GM23338 (cell line): ENCODE results near the gene NOP9. TPM values are rescaled to one million over a fixed set of nuclear protein-coding genes. Genes with fewer than 3 reads are reported as not detected.

Experiments used
- ATAC-seq: fragments of 200-7000 bp; cut with Tn5 transposase; 3 replicates; pipeline ENCODE4 v1.9.1; 2020
- DNase-seq: peaks from one replicate; pipeline ENCODE4 v3.0.0-alpha.2; 2015; ENCODE audit warnings: low spot score
- H2AFZ ChIP-seq: fragments of 200-600 bp; sonication (generic); 2 replicates; pipeline ENCODE4 v1.8.0; 2016; ENCODE audit warnings: antibody characterized with exemption, mild to moderate bottlenecking, moderate library complexity
- H3F3A ChIP-seq: fragments of 200-600 bp; sonication (generic); replicated peaks from 2 replicates; pipeline ENCODE4 v1.8.0; 2017; ENCODE audit warnings: antibody characterized with exemption, mixed run types, low read depth
- H3K27ac ChIP-seq: fragments of 200-600 bp; sonication (generic); 2 replicates; pipeline ENCODE4 v1.6.1; 2016; ENCODE audit warnings: low read depth
- H3K27me3 ChIP-seq: fragments of 200-600 bp; sonication (generic); 2 replicates; pipeline ENCODE4 v1.8.0; 2016; ENCODE audit warnings: mild to moderate bottlenecking, mixed run types, moderate library complexity; ENCODE audit not compliant: insufficient read depth
- H3K36me3 ChIP-seq: fragments of 200-600 bp; sonication (generic); 2 replicates; pipeline ENCODE4 v1.8.0; 2016; ENCODE audit warnings: mild to moderate bottlenecking; ENCODE audit not compliant: insufficient read depth
- H3K4me1 ChIP-seq: fragments of 200-600 bp; sonication (generic); 2 replicates; pipeline ENCODE4 v1.8.0; 2016; ENCODE audit warnings: mild to moderate bottlenecking, moderate library complexity; ENCODE audit not compliant: insufficient read depth
- H3K4me2 ChIP-seq: fragments of 200-600 bp; sonication (generic); 2 replicates; pipeline ENCODE4 v1.7.1; 2017; ENCODE audit warnings: mixed run types
- H3K4me3 ChIP-seq: fragments of 200-600 bp; sonication (generic); 2 replicates; pipeline ENCODE4 v1.6.1; 2016; ENCODE audit warnings: mixed run types
- H3K79me2 ChIP-seq: fragments of 200-600 bp; sonication (generic); replicated peaks from 2 replicates; pipeline ENCODE4 v1.8.0; 2017; ENCODE audit warnings: mild to moderate bottlenecking; ENCODE audit not compliant: insufficient read depth
- H3K9me2 ChIP-seq: fragments of 200-600 bp; sonication (generic); 2 replicates; pipeline ENCODE4 v1.8.0; 2017; ENCODE audit not compliant: insufficient read depth
- H4K20me1 ChIP-seq: fragments of 200-600 bp; sonication (generic); replicated peaks from 2 replicates; pipeline ENCODE4 v1.8.0; 2017; ENCODE audit warnings: mild to moderate bottlenecking; ENCODE audit not compliant: insufficient read depth
- H3K27ac Mint-ChIP-seq: 2 replicates; pipeline ENCODE4 v1.8.0; 2020; ENCODE audit warnings: inconsistent platforms, mild to moderate bottlenecking, moderate library complexity, mixed read lengths
- H3K27me3 Mint-ChIP-seq: 3 replicates; pipeline ENCODE4 v1.8.0; 2022; ENCODE audit warnings: low read depth, mild to moderate bottlenecking, moderate library complexity, mixed read lengths, inconsistent platforms; ENCODE audit not compliant: insufficient read depth, poor library complexity
- H3K36me3 Mint-ChIP-seq: 3 replicates; pipeline ENCODE4 v1.8.0; 2021; ENCODE audit warnings: low read depth, mild to moderate bottlenecking, inconsistent platforms, moderate library complexity, mixed read lengths
- H3K4me1 Mint-ChIP-seq: 3 replicates; pipeline ENCODE4 v1.8.0; 2020; ENCODE audit warnings: mild to moderate bottlenecking, inconsistent platforms, mixed read lengths
- H3K4me3 Mint-ChIP-seq: 3 replicates; pipeline ENCODE4 v1.8.0; 2021; ENCODE audit warnings: moderate library complexity, mild to moderate bottlenecking, inconsistent platforms, mixed read lengths
- H3K9me3 Mint-ChIP-seq: 3 replicates; pipeline ENCODE4 v1.8.0; 2020; ENCODE audit warnings: moderate library complexity, mild to moderate bottlenecking, inconsistent platforms, mixed read lengths
- CREB1 ChIP-seq: fragments of 250-450 bp; sonication (Bioruptor Pico); IDR thresholded peaks from 2 replicates; pipeline ENCODE4 v1.5.0; 2020; ENCODE audit warnings: low read depth, mild to moderate bottlenecking, moderate library complexity
- EZH2 ChIP-seq: fragments of 200-600 bp; sonication (generic); IDR thresholded peaks from one replicate; pipeline ENCODE4 v1.8.0; 2017; ENCODE audit warnings: antibody characterized with exemption, mild to moderate bottlenecking, low read depth; ENCODE audit not compliant: unreplicated experiment
- EZH2phosphoT487 ChIP-seq: fragments of 200-600 bp; sonication (generic); IDR thresholded peaks from one replicate; pipeline ENCODE4 v1.8.1; 2018; ENCODE audit warnings: antibody characterized with exemption; ENCODE audit not compliant: unreplicated experiment
- JUNB ChIP-seq: IDR thresholded peaks from one replicate; pipeline ENCODE4 v1.6.1; 2016; ENCODE audit warnings: antibody characterized with exemption; ENCODE audit not compliant: unreplicated experiment
- NANOG ChIP-seq: IDR thresholded peaks from 2 replicates; pipeline ENCODE4 v1.6.1; 2016; ENCODE audit warnings: antibody characterized with exemption, borderline replicate concordance
- POLR2AphosphoS5 ChIP-seq: IDR thresholded peaks from 2 replicates; pipeline ENCODE4 v1.6.1; 2016; ENCODE audit warnings: antibody characterized with exemption, low read depth
- STAT1 ChIP-seq: IDR thresholded peaks from one replicate; pipeline ENCODE4 v1.6.1; 2016; ENCODE audit warnings: antibody characterized with exemption; ENCODE audit not compliant: unreplicated experiment
- ZNF114 ChIP-seq: fragments of 250-450 bp; sonication (Bioruptor Pico); IDR thresholded peaks from 2 replicates; pipeline ENCODE4 v1.5.0; 2020; ENCODE audit warnings: mild to moderate bottlenecking, moderate library complexity
- ZNF331 ChIP-seq: fragments of 250-450 bp; sonication (Bioruptor Pico); IDR thresholded peaks from 2 replicates; pipeline ENCODE4 v1.5.0; 2020; ENCODE audit warnings: low read depth, mild to moderate bottlenecking, moderate library complexity
- polyA plus RNA-seq: library from polyadenylated mRNA; unstranded; fragments of >200 nt; fragmentation: Nextera tagmentation; extraction: Ambion mirVana; gene quantifications from 2 replicates; pipeline ENCODE4 v1.2.1, GENCODE V29; 2016
- total RNA-seq: library from RNA; depleted of rRNA; stranded (reverse); fragments of >200 nt; shearing (Covaris generic); gene quantifications from 2 replicates; pipeline ENCODE4 v1.2.3, GENCODE V29; 2014
- TF ChIP-seq, protein P1 (sequence below): IDR thresholded peaks from 2 replicates; pipeline ENCODE4 v1.6.1; 2016; ENCODE audit warnings: antibody characterized with exemption
- TF ChIP-seq, protein P2 (sequence below): IDR thresholded peaks from one replicate; pipeline ENCODE4 v1.6.1; 2018; ENCODE audit warnings: antibody characterized with exemption; ENCODE audit not compliant: unreplicated experiment
- TF ChIP-seq, protein P3 (sequence below): fragments of 250-450 bp; sonication (Bioruptor Pico); IDR thresholded peaks from 2 replicates; pipeline ENCODE4 v1.5.0; 2020; ENCODE audit warnings: mild to moderate bottlenecking, moderate library complexity
- TF ChIP-seq, protein P4 (sequence below), 2 experiments: fragments of 200-600 bp in 1 of 2; sonication (generic) in 1 of 2; conservative IDR thresholded peaks; 2 replicates each; pipeline versions ENCODE4 v1.5.1 to v1.6.1; 2016 to 2017; ENCODE audit warnings: antibody characterized with exemption in 2 of 2, low read depth in 2 of 2, mild to moderate bottlenecking in 2 of 2, moderate library complexity in 1 of 2

NOP9 gene
- total and polyA plus RNA-seq, 2 experiments from 2014 or later, result 7.9 to 32.8 TPM

DNA sequence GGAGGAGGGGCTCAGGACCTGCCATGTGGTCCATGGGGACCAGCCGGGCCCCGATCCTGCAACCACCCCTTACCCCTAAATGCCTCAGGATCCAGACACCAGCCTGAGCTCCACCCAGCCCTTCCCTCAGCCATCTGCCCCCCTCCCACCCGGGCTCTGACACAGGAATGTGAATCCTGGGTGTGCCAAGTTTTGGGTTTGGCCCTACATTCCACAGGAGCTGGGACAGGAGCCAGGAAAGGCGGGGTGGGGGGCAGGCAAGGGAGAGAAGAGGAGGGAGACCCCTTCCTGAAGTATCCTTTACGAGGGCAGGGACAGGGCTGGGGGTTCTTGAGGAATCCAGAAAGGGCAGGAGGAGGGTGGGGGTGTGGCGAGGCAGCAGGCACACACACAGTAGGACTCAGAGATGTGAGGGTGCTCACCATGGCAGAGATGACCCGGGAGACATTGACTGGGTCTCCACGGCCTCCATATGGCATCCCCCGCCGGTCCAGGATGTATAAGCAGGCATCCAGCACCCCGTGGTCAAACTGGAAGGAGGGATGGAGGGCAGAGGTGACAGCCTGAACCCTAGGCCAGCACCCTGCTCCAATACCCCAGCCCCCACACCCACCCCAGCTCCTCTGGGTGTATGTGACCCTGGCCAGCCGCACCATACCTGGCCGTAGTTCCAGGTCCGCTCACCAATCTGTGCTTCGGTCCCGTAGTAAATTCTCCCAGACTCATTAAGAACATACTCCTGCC is 40.2 kb upstream of the NOP9 start:
- H3F3A ChIP-seq, result no peaks in the 10 kb centered on the region
- H3K27ac Mint-ChIP-seq, result no peak overlapping the region
- H3K4me2 ChIP-seq, result no peak overlapping the region
- no peak overlapping the region for H2AFZ ChIP-seq
- ATAC-seq (no peak), DNase-seq (no peak)
- no peaks in the 10 kb centered on the region for H3K4me1 ChIP-seq
- peaks cover 7% of the 10 kb centered on the region; the same call in 2 of the 3 replicates for H3K4me1 Mint-ChIP-seq
- no peaks in the 10 kb centered on the region for H3K9me2 ChIP-seq
- no peak overlapping the region; the same call in 2 of the 3 replicates for H3K4me3 Mint-ChIP-seq
- H3K27ac ChIP-seq, result no peak overlapping the region
- no peak overlapping the region for H3K4me3 ChIP-seq
- H3K27me3 Mint-ChIP-seq, result peaks cover 14% of the 10 kb centered on the region
- H3K9me3 Mint-ChIP-seq, result no peaks in the 10 kb centered on the region
- no peaks in the 10 kb centered on the region for H3K27me3 ChIP-seq
- H3K79me2 ChIP-seq, result no peaks in the 10 kb centered on the region
- TF ChIP-seq ZNF114, result no peak
- no peak for TF ChIP-seq ZNF331 (CRISPR knock-in tag)
- no peak for TF ChIP-seq CREB1
- no peak for TF ChIP-seq STAT1
- TF ChIP-seq JUNB, result no peak
- TF ChIP-seq, protein P1, sequence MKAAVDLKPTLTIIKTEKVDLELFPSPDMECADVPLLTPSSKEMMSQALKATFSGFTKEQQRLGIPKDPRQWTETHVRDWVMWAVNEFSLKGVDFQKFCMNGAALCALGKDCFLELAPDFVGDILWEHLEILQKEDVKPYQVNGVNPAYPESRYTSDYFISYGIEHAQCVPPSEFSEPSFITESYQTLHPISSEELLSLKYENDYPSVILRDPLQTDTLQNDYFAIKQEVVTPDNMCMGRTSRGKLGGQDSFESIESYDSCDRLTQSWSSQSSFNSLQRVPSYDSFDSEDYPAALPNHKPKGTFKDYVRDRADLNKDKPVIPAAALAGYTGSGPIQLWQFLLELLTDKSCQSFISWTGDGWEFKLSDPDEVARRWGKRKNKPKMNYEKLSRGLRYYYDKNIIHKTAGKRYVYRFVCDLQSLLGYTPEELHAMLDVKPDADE, result no peak
- no peak for TF ChIP-seq EZH2
- TF ChIP-seq POLR2AphosphoS5, result no peak
- TF ChIP-seq, protein P2, sequence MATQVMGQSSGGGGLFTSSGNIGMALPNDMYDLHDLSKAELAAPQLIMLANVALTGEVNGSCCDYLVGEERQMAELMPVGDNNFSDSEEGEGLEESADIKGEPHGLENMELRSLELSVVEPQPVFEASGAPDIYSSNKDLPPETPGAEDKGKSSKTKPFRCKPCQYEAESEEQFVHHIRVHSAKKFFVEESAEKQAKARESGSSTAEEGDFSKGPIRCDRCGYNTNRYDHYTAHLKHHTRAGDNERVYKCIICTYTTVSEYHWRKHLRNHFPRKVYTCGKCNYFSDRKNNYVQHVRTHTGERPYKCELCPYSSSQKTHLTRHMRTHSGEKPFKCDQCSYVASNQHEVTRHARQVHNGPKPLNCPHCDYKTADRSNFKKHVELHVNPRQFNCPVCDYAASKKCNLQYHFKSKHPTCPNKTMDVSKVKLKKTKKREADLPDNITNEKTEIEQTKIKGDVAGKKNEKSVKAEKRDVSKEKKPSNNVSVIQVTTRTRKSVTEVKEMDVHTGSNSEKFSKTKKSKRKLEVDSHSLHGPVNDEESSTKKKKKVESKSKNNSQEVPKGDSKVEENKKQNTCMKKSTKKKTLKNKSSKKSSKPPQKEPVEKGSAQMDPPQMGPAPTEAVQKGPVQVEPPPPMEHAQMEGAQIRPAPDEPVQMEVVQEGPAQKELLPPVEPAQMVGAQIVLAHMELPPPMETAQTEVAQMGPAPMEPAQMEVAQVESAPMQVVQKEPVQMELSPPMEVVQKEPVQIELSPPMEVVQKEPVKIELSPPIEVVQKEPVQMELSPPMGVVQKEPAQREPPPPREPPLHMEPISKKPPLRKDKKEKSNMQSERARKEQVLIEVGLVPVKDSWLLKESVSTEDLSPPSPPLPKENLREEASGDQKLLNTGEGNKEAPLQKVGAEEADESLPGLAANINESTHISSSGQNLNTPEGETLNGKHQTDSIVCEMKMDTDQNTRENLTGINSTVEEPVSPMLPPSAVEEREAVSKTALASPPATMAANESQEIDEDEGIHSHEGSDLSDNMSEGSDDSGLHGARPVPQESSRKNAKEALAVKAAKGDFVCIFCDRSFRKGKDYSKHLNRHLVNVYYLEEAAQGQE, result no peak
- TF ChIP-seq, protein P3, sequence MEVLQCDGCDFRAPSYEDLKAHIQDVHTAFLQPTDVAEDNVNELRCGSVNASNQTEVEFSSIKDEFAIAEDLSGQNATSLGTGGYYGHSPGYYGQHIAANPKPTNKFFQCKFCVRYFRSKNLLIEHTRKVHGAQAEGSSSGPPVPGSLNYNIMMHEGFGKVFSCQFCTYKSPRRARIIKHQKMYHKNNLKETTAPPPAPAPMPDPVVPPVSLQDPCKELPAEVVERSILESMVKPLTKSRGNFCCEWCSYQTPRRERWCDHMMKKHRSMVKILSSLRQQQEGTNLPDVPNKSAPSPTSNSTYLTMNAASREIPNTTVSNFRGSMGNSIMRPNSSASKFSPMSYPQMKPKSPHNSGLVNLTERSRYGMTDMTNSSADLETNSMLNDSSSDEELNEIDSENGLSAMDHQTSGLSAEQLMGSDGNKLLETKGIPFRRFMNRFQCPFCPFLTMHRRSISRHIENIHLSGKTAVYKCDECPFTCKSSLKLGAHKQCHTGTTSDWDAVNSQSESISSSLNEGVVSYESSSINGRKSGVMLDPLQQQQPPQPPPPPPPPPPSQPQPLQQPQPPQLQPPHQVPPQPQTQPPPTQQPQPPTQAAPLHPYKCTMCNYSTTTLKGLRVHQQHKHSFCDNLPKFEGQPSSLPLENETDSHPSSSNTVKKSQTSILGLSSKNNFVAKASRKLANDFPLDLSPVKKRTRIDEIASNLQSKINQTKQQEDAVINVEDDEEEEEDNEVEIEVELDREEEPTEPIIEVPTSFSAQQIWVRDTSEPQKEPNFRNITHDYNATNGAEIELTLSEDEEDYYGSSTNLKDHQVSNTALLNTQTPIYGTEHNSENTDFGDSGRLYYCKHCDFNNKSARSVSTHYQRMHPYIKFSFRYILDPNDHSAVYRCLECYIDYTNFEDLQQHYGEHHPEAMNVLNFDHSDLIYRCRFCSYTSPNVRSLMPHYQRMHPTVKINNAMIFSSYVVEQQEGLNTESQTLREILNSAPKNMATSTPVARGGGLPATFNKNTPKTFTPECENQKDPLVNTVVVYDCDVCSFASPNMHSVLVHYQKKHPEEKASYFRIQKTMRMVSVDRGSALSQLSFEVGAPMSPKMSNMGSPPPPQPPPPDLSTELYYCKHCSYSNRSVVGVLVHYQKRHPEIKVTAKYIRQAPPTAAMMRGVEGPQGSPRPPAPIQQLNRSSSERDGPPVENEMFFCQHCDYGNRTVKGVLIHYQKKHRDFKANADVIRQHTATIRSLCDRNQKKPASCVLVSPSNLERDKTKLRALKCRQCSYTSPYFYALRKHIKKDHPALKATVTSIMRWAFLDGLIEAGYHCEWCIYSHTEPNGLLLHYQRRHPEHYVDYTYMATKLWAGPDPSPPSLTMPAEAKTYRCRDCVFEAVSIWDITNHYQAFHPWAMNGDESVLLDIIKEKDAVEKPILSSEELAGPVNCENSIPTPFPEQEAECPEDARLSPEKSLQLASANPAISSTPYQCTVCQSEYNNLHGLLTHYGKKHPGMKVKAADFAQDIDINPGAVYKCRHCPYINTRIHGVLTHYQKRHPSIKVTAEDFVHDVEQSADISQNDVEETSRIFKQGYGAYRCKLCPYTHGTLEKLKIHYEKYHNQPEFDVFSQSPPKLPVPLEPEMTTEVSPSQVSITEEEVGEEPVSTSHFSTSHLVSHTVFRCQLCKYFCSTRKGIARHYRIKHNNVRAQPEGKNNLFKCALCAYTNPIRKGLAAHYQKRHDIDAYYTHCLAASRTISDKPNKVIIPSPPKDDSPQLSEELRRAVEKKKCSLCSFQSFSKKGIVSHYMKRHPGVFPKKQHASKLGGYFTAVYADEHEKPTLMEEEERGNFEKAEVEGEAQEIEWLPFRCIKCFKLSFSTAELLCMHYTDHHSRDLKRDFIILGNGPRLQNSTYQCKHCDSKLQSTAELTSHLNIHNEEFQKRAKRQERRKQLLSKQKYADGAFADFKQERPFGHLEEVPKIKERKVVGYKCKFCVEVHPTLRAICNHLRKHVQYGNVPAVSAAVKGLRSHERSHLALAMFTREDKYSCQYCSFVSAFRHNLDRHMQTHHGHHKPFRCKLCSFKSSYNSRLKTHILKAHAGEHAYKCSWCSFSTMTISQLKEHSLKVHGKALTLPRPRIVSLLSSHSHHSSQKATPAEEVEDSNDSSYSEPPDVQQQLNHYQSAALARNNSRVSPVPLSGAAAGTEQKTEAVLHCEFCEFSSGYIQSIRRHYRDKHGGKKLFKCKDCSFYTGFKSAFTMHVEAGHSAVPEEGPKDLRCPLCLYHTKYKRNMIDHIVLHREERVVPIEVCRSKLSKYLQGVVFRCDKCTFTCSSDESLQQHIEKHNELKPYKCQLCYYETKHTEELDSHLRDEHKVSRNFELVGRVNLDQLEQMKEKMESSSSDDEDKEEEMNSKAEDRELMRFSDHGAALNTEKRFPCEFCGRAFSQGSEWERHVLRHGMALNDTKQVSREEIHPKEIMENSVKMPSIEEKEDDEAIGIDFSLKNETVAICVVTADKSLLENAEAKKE (CRISPR knock-in tag), result no peak
- TF ChIP-seq, protein P4, sequence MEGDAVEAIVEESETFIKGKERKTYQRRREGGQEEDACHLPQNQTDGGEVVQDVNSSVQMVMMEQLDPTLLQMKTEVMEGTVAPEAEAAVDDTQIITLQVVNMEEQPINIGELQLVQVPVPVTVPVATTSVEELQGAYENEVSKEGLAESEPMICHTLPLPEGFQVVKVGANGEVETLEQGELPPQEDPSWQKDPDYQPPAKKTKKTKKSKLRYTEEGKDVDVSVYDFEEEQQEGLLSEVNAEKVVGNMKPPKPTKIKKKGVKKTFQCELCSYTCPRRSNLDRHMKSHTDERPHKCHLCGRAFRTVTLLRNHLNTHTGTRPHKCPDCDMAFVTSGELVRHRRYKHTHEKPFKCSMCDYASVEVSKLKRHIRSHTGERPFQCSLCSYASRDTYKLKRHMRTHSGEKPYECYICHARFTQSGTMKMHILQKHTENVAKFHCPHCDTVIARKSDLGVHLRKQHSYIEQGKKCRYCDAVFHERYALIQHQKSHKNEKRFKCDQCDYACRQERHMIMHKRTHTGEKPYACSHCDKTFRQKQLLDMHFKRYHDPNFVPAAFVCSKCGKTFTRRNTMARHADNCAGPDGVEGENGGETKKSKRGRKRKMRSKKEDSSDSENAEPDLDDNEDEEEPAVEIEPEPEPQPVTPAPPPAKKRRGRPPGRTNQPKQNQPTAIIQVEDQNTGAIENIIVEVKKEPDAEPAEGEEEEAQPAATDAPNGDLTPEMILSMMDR (conservative IDR thresholded peaks at IDR 0.05; ENCODE audit: low read depth in 2 of 2), result no peak
- no peak for TF ChIP-seq NANOG
- no peak for TF ChIP-seq EZH2phosphoT487
- no peaks in the 10 kb centered on the region for H3K36me3 ChIP-seq
- no peaks in the 10 kb centered on the region for H3K36me3 Mint-ChIP-seq
- no peaks in the 10 kb centered on the region for H4K20me1 ChIP-seq
